ENCODE results near the gene TAAR5.
"Not testable (repeated sequence)": the region's sequence is repeated elsewhere in the genome, so short reads cannot be mapped to it uniquely, and the experiment has no call there.

Gene TAAR5

DNA sequence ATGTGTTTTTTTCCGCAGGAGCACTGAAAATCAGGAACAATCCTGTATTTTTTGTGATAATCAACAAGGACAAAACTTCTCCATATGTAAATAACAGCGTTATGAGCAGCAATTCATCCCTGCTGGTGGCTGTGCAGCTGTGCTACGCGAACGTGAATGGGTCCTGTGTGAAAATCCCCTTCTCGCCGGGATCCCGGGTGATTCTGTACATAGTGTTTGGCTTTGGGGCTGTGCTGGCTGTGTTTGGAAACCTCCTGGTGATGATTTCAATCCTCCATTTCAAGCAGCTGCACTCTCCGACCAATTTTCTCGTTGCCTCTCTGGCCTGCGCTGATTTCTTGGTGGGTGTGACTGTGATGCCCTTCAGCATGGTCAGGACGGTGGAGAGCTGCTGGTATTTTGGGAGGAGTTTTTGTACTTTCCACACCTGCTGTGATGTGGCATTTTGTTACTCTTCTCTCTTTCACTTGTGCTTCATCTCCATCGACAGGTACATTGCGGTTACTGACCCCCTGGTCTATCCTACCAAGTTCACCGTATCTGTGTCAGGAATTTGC lies 19.2 kb downstream of the TAAR5 start, which contains the start of gene TAAR6:
Gene TAAR6, plus strand, starts transcription at position 102 of the 557 bp plus-strand sequence. Its CDS starts 0 bp downstream, at position 102.
- peak; percentile 74 for DNase-seq (ENCODE audit: low spot score)

DNA sequence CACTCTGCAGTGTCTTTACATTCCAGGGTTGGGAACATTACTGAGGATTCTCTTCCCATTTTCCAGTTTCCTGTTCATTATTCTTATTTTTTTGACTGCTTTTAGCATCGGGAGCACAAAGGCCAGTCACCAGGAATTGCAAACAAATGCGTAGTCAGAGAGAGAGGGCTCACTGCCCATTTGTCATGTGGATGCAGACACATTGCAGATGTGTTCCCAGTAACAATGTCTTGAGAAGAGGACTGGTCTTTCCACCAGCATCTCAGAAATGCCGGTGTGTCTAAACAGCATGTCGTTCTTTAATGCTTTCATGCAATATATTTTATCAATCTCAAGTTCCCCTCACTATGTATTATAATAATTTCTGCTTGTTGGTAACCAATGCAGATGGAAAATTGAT lies 20.4 kb downstream of the TAAR5 start:
- peak; percentile 95 for DNase-seq (ENCODE audit: low spot score)

DNA sequence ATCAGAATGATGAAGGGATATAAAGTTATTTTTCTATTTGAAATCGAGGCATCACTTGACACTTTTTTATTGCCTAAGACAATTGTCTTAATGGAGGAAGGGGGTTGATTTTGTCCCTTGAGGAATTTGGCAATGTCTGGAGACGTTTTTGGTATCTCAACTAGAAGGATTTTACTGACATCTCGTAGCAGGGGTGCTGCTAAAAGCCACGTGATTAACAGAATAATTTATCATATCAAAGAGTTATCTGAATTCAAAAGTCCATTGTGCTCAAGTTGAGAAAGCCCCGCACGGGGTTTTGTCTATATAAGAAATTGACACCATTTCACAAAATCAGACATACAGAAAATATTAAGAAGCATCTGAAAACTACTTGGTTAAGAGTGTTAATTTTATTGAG lies 20.9 kb downstream of the TAAR5 start:
- DNase-seq (ENCODE audit: low spot score): no peak

DNA sequence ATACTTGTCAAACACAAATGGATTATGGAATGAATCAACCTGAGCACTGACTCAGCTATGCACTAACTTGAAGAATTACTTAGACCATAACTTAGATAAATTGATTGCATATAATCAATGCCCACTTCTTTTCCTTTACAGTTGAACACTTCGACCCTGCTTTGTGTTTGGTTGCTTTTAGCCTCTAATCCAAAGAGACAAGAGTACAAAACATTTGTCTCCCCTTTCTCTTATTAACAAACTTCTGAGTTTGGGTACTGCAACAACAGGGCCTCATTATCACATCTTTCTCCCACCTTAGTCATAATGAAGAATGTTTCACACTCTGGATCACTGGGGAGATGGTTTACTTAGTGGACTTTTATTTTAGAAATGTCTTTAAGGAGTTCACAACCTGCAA lies 22.0 kb downstream of the TAAR5 start:
- no peak for DNase-seq (ENCODE audit: low spot score)

DNA sequence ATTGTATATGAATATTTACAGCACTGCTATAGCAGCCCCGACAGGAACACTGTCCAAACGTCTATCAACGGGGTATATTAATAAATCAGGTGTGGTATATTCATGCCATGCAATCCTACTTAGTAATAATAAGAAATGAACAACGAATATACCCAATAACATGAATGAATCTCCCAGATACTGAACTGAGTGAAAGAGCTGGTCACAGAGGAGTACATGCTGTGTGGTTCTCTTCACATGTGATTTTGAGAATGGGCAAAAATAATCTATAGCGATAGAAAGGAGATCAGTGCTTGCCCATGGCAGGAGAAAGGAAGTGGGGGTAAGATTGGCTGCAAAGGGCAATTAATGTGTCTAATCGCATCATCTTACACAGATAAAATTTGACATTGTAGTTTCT lies 23.1 kb downstream of the TAAR5 start:
- no peak for DNase-seq (ENCODE audit: low spot score)

DNA sequence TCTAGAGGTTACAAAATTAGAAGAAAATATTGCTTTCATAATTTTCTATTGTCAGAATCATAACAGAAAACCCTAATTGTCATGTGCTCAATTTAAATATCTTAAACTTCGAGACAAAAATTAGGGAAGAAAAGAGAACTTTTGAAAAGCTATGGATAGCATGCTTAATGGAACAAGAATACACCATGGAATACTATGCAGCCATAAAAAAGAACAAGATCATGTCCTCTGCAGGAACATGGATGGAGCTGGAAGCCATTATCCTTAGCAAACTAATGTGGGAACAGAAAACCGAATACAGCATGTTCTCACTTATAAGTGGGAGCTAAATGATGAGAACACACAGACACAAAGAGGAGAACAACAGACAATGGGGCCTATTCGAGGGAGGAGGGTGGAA lies 29.5 kb downstream of the TAAR5 start:
- DNase-seq (ENCODE audit: low spot score): not testable (repeated sequence)

DNA sequence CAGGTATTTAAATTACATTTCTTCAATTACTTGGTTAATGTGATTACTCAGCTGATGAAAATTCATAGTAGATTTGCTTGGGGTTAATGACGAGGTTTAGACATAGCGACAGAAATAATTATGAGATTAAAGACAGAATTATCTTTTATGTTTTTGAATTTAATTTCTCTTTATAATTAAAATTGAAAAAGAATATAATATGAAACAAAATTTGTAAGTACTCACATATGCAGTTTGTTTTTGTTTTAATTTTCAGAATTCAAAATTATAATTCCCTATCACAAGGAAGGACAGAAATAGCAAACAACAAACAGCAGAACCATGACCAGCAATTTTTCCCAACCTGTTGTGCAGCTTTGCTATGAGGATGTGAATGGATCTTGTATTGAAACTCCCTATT lies 37.2 kb downstream of the TAAR5 start, which contains the start of gene TAAR8:
Gene TAAR8, plus strand, starts transcription at position 301 of the 400 bp plus-strand sequence. Its CDS starts 21 bp downstream, at position 322.
- no peak for DNase-seq (ENCODE audit: low spot score)

DNA sequence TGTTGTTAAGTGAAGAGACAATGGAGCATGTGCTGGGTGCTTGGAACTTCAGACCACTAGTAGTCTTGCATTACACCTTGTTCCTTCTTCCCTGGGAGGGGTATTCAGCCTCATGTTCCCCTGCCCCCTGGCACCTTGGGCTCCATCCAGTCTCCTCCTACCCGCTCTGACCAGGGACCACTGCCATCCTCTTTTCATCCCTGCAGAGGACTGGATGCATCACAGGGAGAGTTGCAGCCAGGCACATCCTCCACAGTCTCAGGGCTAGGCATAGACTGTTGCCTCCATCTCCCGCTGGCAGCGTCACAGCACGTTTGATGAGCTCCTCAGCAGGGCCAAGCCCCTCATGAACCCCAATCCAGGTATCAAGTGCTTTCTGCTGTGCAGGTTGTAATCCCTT lies 38.3 kb downstream of the TAAR5 start:
- no peak for DNase-seq (ENCODE audit: low spot score)

DNA sequence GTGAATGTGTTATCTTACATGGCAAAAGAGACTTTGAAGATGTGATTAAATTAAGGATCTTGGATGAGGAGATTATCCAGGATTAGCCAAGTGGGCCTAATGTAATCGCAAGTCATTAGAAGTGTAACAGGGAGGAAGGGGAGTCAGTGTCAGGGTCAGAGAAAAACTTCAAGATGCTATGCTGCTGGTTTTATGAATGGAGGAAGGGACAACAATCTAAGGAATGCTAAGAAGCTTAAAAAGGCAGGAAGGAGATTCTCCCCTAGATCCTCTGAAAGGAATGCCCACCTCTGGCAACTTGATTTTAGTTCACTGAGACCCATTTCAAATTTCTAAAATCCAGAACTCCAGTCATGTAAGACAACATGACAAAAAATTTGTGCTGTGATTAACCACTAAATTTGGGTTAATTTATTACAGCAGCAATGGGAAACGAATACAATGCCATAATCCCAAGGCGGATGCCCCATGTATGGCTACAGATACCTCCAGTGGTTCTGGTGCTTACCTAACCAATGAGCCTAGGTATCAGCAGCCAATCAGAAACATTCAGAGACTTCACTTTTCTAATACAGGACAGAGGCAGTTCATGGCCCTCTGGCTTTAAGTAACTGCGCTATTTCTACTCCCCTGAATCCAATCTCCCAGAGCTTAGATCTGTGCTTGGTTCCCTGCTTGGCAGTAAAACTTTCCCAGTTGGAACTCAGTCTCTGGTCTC lies 40.6 kb downstream of the TAAR5 start:
- DNase-seq (ENCODE audit: low spot score): no peak

DNA sequence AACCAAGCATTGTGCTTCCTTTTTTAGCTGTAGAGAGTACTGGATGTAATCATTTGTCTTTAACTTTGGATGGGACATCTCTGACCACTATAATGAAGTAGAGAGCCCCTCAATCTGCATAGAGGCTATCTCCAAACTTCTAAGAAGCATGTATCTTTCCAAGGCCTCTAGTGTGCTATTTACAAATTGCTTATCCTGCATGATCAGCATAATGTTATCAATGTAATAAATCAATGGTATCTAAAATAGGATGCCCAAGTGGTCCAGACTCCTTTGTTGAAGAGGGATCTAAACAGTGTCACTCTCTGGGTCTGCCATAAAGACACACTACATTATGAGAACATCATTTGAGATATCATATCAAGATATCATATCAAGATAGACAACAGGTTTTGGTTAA lies 44.7 kb downstream of the TAAR5 start:
- no peak for DNase-seq (ENCODE audit: low spot score)

Data from pons (tissue), 1 donor.